ENCODE data around the gene GLB1L.

The GLB1L gene

GRCh38 chr2:219215871-219216534 is 29.2 kb downstream of the GLB1L start:
- DNase-seq (ENCODE audit: low read depth) = peak; percentile 16
- no peak for TF ChIP-seq CTCF (IDR thresholded peaks at IDR 0.05; ENCODE audit: insufficient read depth, low read depth, low read length, missing control alignments)
- H3K4me3 ChIP-seq (ENCODE audit: low read length) = no peak overlapping the region

- TF ChIP-seq CTCF (IDR thresholded peaks at IDR 0.05; ENCODE audit: insufficient read depth, low read depth, low read length, missing control alignments) = no peak
- no peak for DNase-seq (ENCODE audit: low read depth)
- H3K4me3 ChIP-seq (ENCODE audit: low read length) = no peak overlapping the region
Measured at GRCh38 chr2:219214786-219215185, 30.5 kb downstream of the GLB1L start.

- no peak for TF ChIP-seq CTCF (IDR thresholded peaks at IDR 0.05; ENCODE audit: insufficient read depth, low read depth, low read length, missing control alignments)
- DNase-seq (ENCODE audit: low read depth) = no peak
- H3K4me3 ChIP-seq (ENCODE audit: low read length) = no peak overlapping the region
Measured at GRCh38 chr2:219214141-219214540, 31.1 kb downstream of the GLB1L start.

- DNase-seq (ENCODE audit: low read depth) = no peak
- H3K4me3 ChIP-seq (ENCODE audit: low read length) = no peak overlapping the region
- TF ChIP-seq CTCF (IDR thresholded peaks at IDR 0.05; ENCODE audit: insufficient read depth, low read depth, low read length, missing control alignments) = no peak
Measured at GRCh38 chr2:219213486-219214071, 31.7 kb downstream of the GLB1L start.

GRCh38 chr2:219213026-219213415 is 32.2 kb downstream of the GLB1L start:
- no peak for DNase-seq (ENCODE audit: low read depth)

GRCh38 chr2:219210886-219211362 is 34.3 kb downstream of the GLB1L start:
- TF ChIP-seq CTCF (IDR thresholded peaks at IDR 0.05; ENCODE audit: insufficient read depth, low read depth, low read length, missing control alignments) = no peak
- no peak for DNase-seq (ENCODE audit: low read depth)
- H3K4me3 ChIP-seq (ENCODE audit: low read length) = no peak overlapping the region

More at GRCh38 chr2:219213026-219213415, 32.2 kb downstream of the GLB1L start:
- no peak overlapping the region for H3K4me3 ChIP-seq (ENCODE audit: low read length)
- no peak for TF ChIP-seq CTCF (IDR thresholded peaks at IDR 0.05; ENCODE audit: insufficient read depth, low read depth, low read length, missing control alignments)
